Activated naive CD4-positive, alpha-beta T cell treated with anti-CD3 and anti-CD28 coated beads, Interleukin-2, amount 10 ng/mL, durations not matched to agents 7 days and 5 days (primary cell): ENCODE measurements around the gene PLD1.

Experiments used
- CTCF ChIA-PET: fragments of 350-600 bp; sonication (Branson Sonifier 250); formaldehyde crosslinking; loops from one replicate; lab custom pipeline; 2021; ENCODE audit warnings: antibody characterized with exemption; lab: Charles Lee
- DNase-seq: peaks from one replicate; pipeline ENCODE4 v3.0.0-alpha.2; 2020
- H3K27ac Mint-ChIP-seq: one replicate; pipeline ENCODE4 v1.8.0; 2021; ENCODE audit warnings: mild to moderate bottlenecking, moderate library complexity, mixed read lengths
- H3K27me3 Mint-ChIP-seq: one replicate; pipeline ENCODE4 v1.8.0; 2021; ENCODE audit warnings: mild to moderate bottlenecking, mixed read lengths
- H3K36me3 Mint-ChIP-seq: one replicate; pipeline ENCODE4 v1.8.0; 2021; ENCODE audit warnings: mixed read lengths
- H3K4me1 Mint-ChIP-seq: one replicate; pipeline ENCODE4 v1.8.0; 2021; ENCODE audit warnings: mixed read lengths
- H3K4me3 Mint-ChIP-seq: one replicate; pipeline ENCODE4 v1.8.0; 2021; ENCODE audit warnings: mild to moderate bottlenecking, moderate library complexity, mixed read lengths
- H3K9me3 Mint-ChIP-seq: one replicate; pipeline ENCODE4 v1.8.0; 2021; ENCODE audit warnings: mixed read lengths

The PLD1 gene

DNA sequence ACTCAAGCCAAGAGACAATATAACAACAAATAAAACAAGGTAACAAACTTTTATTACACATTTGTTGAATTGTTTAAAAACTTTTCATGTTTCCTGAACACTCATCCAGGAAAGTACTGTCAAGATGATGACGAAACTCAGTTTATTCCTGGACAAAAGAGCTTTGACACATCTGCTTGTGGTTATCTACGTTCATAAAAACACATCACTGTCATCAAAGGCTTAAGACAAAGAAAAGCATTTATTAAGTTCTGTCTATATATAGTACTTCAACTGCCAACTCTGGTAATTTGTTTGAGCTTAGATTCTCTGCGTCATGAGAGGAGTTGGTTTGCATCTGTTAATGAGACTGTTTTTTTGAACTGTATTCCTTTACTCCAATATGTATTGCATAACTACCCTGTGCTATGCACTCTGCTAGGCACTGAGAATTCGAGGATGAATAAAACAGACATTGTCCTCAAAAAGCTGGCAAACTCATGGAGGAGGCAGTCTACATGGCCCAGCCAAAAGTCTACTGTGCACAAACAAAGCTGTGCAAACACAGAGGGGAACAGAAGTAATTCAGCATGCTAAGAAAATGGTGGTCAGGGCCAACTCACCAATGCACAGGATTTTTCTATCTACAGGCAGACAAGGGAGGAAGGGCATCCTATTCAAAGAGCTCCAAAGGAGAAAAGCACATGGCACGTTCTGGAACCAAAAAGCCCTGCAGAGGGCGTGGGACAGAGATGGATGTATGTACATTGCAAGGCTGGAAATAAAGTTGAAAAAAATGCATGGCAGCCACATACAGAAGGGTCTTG, 21.5 kb downstream of the PLD1 start:
- H3K36me3 Mint-ChIP-seq = no peaks in the 10 kb centered on the region
- no peak for DNase-seq
- H3K9me3 Mint-ChIP-seq = no peaks in the 10 kb centered on the region
- CTCF ChIA-PET = interaction anchor here (1.5 kb wide), 1 partner anchor 17 kb away, joined by 8 read pairs; no protein-coding TSS in a partner anchor
- no peaks in the 10 kb centered on the region for H3K4me1 Mint-ChIP-seq
- H3K27me3 Mint-ChIP-seq = peaks cover 4% of the 10 kb centered on the region
- H3K4me3 Mint-ChIP-seq = no peak overlapping the region
- H3K27ac Mint-ChIP-seq = no peak overlapping the region

DNA sequence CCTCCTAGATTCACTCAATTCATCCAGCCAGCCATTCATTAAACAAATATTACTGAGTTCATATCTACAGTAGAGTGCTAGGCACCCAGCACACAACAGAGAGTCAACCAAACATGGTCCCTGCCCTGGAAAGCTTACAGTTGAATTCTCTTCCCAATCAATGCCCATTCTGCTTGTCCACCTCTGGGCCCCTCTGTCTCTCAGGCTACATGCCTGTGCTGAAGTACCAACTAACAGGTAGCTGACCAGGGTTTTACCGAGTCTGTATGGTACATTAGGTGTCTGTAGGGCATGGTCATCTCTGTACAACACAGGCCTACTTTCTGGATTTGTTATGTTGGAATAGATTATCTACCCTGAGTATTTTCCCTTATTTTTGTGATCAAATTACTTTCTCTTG, 23.3 kb downstream of the PLD1 start:
- H3K4me3 Mint-ChIP-seq = no peak overlapping the region
- CTCF ChIA-PET = no interaction called here
- DNase-seq = no peak

DNA sequence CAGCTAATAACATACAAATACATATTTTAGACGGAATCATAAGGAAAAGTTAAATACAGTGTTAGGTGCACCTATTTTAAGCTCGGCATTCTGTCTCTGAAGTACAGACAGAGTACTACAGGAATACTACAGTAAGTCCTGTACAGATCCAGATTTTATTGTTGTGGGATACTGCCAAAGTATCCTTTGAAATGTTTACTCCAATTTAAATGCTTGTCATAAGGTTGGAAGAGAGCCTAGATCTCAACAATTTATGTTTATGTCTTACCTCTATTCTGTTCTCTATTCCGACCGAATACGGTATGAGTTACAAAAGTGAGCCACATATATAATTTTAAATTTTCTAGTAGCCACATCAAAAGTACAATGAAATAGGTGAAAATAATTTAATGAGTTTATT, 25.3 kb downstream of the PLD1 start:
- DNase-seq = no peak
- no peak overlapping the region for H3K4me3 Mint-ChIP-seq
- no peak overlapping the region for H3K27ac Mint-ChIP-seq
- H3K36me3 Mint-ChIP-seq = no peaks in the 10 kb centered on the region
- H3K4me1 Mint-ChIP-seq = no peaks in the 10 kb centered on the region
- H3K27me3 Mint-ChIP-seq = peaks cover 4% of the 10 kb centered on the region
- CTCF ChIA-PET = interaction anchor here (1.2 kb wide), 1 partner anchor 12 kb away, joined by 3 read pairs; no protein-coding TSS in a partner anchor
- no peaks in the 10 kb centered on the region for H3K9me3 Mint-ChIP-seq

More for the DNA sequence above, 23.3 kb downstream of the PLD1 start:
- H3K27me3 Mint-ChIP-seq = peaks cover 4% of the 10 kb centered on the region
- H3K27ac Mint-ChIP-seq = no peak overlapping the region
- H3K36me3 Mint-ChIP-seq = no peaks in the 10 kb centered on the region
- H3K9me3 Mint-ChIP-seq = no peaks in the 10 kb centered on the region
- no peaks in the 10 kb centered on the region for H3K4me1 Mint-ChIP-seq

DNA sequence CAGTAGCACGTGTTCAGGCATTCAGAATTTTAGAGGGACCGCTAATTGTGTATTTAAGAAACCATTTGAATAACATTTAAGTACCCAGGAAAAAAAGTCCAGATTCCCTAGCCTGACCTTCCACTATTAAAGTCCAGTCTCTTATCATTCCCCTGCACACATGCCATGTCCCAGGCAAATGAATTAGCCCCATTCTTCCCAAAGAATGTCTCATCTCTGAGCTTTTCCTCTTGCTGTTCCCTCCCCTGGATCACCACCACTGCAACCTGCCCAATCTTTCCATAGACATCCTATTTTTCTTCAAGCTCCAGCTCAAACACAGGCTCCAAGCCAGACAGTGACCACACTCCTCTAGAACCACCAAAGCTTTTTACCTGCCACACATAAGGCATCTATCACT, 25.9 kb downstream of the PLD1 start:
- CTCF ChIA-PET = no interaction called here
- no peak for DNase-seq
- no peak overlapping the region for H3K4me3 Mint-ChIP-seq
- no peak overlapping the region for H3K27ac Mint-ChIP-seq
- no peaks in the 10 kb centered on the region for H3K9me3 Mint-ChIP-seq
- H3K27me3 Mint-ChIP-seq = peaks cover 4% of the 10 kb centered on the region
- H3K4me1 Mint-ChIP-seq = no peaks in the 10 kb centered on the region
- H3K36me3 Mint-ChIP-seq = no peaks in the 10 kb centered on the region

DNA sequence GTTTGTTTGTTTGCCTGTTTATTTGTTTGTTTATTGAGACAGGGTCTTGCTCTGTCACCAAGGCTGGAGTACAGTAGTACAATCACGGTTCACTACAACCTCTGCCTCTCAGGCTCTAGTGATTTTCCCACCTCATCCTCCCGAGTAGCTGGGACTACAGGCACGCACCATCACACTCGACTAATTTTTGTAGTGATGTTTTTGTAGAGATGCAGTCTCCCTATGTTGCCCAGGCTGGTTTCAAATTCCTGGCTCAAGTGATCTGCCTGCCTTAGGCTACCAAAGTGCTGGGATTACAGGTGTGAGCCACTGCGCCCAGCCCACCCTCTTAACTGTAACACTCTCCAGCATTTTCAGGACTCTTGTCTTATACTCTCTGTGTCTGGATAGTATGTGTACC, 26.7 kb downstream of the PLD1 start:
- Mint-ChIP-seq H3K36me3 (no peaks in the 10 kb centered on the region), H3K27me3 (peaks cover 4% of the 10 kb centered on the region), H3K4me3 (no peak overlapping the region), H3K9me3 (no peaks in the 10 kb centered on the region), H3K4me1 (no peaks in the 10 kb centered on the region), H3K27ac (no peak overlapping the region)
- no peak for DNase-seq
- CTCF ChIA-PET = no interaction called here

DNA sequence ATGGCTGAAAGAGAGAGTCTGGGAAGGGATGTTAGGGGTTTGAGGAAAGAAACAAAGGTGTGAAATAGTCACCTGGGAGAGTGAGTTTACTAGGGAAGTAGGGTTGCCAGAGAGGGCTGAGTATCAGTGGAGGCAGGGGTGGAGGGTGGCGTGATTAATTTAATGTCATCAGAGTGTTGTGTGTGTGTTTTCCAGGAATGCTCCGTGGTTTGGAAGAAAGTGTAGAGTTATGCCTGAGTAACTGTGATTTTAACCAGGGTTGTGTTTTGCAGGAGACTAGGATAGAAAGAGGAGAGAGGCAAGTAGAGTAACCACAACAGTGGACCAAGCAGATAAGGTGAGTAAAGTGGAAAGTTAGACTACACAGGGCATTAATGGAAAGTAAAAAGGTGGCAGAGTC, 27.2 kb downstream of the PLD1 start:
- Mint-ChIP-seq H3K9me3 (no peaks in the 10 kb centered on the region), H3K4me3 (no peak overlapping the region), H3K4me1 (no peaks in the 10 kb centered on the region), H3K27ac (no peak overlapping the region), H3K36me3 (no peaks in the 10 kb centered on the region), H3K27me3 (peaks cover 4% of the 10 kb centered on the region)
- DNase-seq = no peak
- CTCF ChIA-PET = no interaction called here

DNA sequence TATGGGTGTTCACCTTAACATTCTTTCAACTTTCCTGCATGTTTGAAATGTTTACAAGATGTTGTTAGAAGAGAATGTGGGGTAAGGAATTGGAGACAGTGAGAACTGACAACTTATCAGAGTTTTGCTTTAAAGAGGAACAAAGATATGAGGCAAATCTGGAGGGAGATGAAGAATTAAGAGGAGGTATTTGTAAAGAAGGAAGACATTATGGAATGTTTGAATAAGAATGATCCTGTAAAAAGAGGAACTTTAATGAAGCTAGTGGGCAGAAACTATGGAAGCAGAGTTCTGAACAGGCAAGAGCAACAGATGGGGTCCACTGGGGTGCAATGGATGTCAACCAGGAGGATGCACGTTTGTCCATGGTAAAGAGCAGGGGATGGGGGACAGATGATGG, 27.7 kb downstream of the PLD1 start:
- H3K36me3 Mint-ChIP-seq = no peaks in the 10 kb centered on the region
- no peak for DNase-seq
- H3K27me3 Mint-ChIP-seq = peaks cover 4% of the 10 kb centered on the region
- no peaks in the 10 kb centered on the region for H3K4me1 Mint-ChIP-seq
- no peak overlapping the region for H3K27ac Mint-ChIP-seq
- CTCF ChIA-PET = no interaction called here
- H3K4me3 Mint-ChIP-seq = no peak overlapping the region
- no peaks in the 10 kb centered on the region for H3K9me3 Mint-ChIP-seq

DNA sequence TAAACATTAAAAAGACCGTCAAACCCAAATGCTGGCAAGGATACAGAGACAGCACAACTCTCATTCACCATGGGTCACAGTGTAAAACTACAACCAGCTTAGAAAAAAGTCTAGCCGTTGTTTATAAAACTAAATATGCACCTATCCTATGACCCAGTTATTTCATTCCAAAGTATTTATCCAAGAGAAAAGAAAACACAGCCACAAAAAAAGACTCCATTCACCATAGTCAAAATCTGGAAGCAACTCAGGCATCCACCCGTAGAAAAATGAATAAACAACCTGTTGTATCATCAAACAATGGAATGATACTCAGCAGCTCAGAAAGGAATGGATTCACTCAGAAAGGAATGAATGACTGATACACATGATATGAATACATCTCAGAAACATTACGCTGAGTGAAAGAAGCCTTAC, 28.6 kb downstream of the PLD1 start:
- DNase-seq = no peak
- Mint-ChIP-seq H3K27me3 (peaks cover 4% of the 10 kb centered on the region), H3K36me3 (no peaks in the 10 kb centered on the region), H3K4me3 (no peak overlapping the region), H3K4me1 (no peaks in the 10 kb centered on the region), H3K27ac (no peak overlapping the region), H3K9me3 (no peaks in the 10 kb centered on the region)
- CTCF ChIA-PET = no interaction called here

DNA sequence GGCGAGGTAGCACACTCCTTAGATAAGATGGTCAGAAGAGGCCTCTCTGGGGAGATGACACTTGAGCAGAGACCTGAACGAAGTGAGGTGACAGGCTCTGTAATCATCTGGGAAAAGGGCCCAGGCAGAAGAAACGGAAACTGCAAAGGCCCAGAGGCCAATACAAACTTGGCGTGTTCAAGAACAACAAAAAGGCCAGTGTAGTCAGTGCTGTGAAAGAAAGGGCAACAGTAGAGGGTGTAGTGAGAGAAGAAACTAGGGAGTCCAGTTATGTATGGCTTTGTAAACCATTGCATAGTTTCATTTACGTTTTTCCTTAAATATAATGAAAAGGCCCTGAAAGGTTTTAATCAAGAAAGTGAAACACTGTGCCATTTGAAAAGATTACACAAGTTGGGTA, 31.8 kb downstream of the PLD1 start:
- CTCF ChIA-PET = no interaction called here
- Mint-ChIP-seq H3K4me3 (no peak overlapping the region), H3K36me3 (no peaks in the 10 kb centered on the region), H3K9me3 (no peaks in the 10 kb centered on the region), H3K27me3 (no peaks in the 10 kb centered on the region), H3K4me1 (no peaks in the 10 kb centered on the region), H3K27ac (no peak overlapping the region)
- DNase-seq = no peak

DNA sequence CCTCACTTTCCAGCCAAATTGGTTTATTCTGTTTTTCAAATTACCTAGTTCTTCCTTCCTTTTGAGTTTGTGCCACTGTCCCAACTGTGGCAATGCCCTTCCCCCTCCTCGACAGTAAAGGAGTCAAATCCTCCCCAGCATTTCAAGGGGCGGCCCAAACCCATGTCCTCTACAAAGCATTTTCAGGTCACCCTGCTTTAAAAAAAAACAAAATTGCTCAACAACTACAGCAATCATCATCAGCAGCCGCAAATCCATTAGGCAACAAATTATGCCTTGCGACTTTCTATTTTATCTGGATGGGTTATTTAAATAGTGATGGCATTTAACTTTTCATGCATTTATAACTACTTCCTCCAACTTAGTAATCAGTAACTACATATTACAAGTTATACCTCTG, 32.7 kb downstream of the PLD1 start:
- CTCF ChIA-PET = no interaction called here
- no peaks in the 10 kb centered on the region for H3K4me1 Mint-ChIP-seq
- no peaks in the 10 kb centered on the region for H3K9me3 Mint-ChIP-seq
- H3K27me3 Mint-ChIP-seq = no peaks in the 10 kb centered on the region
- no peak overlapping the region for H3K27ac Mint-ChIP-seq
- H3K4me3 Mint-ChIP-seq = no peak overlapping the region
- H3K36me3 Mint-ChIP-seq = no peaks in the 10 kb centered on the region
- DNase-seq = no peak

DNA sequence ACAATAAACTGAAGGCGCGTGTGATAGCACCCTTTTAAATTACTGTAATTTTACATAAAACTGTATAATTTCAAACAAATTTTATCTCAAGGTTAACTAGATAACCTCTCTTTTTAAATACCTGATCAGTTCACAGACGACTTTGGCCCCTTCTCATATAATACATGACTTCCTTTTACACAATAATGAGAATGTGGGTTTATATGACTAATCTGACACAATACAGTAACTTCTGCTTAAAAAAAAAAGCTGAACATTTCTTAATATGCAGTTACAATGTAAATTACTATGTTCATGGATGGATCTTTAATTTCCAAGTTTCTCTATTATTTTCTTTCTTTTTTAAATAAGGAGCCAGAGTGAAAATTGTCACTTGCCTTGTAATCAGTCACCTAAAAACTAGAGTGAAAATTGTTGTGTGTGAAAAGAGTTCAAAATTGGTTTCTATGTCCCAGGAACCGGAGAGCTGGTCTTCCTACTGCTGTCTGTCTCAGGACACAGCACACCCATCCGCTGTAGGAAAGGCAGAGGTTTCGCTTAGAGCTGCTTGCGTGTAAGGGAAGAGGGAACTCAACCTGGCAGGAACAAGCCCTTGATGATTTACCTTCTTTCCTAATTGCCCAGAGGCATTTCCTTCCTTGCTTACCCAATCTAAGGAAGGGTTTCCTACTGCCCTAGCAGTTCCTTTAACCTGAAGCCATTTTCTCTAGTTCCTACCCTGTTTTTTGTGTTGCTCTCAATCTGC, 33.3 kb downstream of the PLD1 start:
- no peaks in the 10 kb centered on the region for H3K9me3 Mint-ChIP-seq
- no peaks in the 10 kb centered on the region for H3K36me3 Mint-ChIP-seq
- peaks cover 4% of the 10 kb centered on the region for H3K27me3 Mint-ChIP-seq
- no peak for DNase-seq
- CTCF ChIA-PET = no interaction called here
- no peak overlapping the region for H3K27ac Mint-ChIP-seq
- no peak overlapping the region for H3K4me3 Mint-ChIP-seq
- no peaks in the 10 kb centered on the region for H3K4me1 Mint-ChIP-seq

DNA sequence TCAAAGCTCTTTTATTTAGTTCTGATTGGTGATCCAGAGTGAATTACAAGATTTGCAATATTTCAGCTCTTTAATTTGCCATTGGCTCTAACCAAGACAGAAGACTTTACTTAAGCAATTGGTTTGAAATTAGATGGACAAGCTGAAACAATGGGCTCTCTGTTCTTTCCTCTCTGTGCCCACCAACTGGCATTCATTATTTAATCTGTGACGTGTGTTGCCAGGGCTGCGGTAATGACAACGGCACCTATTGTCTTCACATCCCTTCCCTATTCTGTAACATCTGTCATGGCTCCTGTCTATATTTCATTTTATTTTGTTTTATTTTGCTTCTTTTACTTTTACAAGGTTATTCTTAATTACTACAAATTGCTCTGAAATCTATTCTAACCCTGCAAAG, 33.9 kb downstream of the PLD1 start:
- Mint-ChIP-seq H3K36me3 (no peaks in the 10 kb centered on the region), H3K9me3 (no peaks in the 10 kb centered on the region), H3K4me3 (no peak overlapping the region), H3K27me3 (peaks cover 4% of the 10 kb centered on the region), H3K4me1 (no peaks in the 10 kb centered on the region), H3K27ac (no peak overlapping the region)
- CTCF ChIA-PET = no interaction called here
- no peak for DNase-seq

DNA sequence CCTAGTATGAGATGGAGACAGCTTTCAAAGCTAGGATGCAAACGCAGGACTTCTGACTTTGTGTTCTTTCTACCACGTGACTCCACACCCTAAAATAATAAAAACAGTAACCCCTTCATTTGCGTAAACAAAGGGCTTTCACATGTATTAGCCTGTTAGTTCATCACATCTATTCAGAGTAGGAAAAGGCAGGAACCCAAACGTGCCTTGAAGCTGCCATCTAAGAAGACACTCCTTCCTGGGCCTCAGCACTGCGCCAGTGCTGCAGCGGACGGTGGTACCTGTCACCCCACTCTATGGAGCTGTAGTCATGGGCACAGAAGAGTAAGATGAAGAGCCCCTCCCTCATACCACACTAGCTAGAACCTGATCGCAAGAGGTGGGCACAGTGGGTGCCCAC, 34.3 kb downstream of the PLD1 start:
- CTCF ChIA-PET = interaction anchor here (0.8 kb wide), 1 partner anchor 621 kb away, joined by 3 read pairs; no protein-coding TSS in a partner anchor
- Mint-ChIP-seq H3K27me3 (peaks cover 4% of the 10 kb centered on the region), H3K36me3 (no peaks in the 10 kb centered on the region), H3K4me3 (no peak overlapping the region), H3K27ac (no peak overlapping the region), H3K9me3 (no peaks in the 10 kb centered on the region), H3K4me1 (no peaks in the 10 kb centered on the region)
- DNase-seq = no peak

DNA sequence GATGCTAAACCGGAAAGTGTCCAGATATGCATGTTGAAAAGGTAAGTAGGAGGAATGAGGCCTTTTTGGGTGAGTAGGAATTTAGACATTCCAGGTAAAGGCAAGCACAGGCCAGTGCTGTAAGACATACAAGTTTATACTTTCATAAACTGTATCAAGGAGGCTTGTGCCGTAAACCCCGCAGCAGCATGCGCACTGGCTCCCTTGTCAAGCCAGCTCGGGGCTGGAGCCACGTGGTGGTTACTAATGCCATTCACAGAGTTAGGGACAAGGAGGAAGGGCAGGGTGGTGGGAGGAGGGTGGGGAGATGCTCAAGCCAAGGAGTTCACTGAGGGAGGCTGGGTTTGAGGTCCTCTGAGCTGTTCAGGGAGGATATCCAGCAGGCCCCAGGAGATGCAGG, 35.8 kb downstream of the PLD1 start:
- no peaks in the 10 kb centered on the region for H3K9me3 Mint-ChIP-seq
- H3K27me3 Mint-ChIP-seq = peaks cover 8% of the 10 kb centered on the region
- DNase-seq = no peak
- CTCF ChIA-PET = no interaction called here
- H3K27ac Mint-ChIP-seq = no peak overlapping the region
- H3K4me1 Mint-ChIP-seq = no peaks in the 10 kb centered on the region
- H3K4me3 Mint-ChIP-seq = no peak overlapping the region
- H3K36me3 Mint-ChIP-seq = no peaks in the 10 kb centered on the region
